ENCODE results near the gene CCDC126. TPM values are rescaled to one million over a fixed set of nuclear protein-coding genes. Genes with fewer than 3 reads are reported as not detected.

CCDC126 gene
- total and polyA plus RNA-seq, 2 of the 4 experiments (the other 2 are of a cell fraction), result 4.1 to 5.6 TPM

DNA sequence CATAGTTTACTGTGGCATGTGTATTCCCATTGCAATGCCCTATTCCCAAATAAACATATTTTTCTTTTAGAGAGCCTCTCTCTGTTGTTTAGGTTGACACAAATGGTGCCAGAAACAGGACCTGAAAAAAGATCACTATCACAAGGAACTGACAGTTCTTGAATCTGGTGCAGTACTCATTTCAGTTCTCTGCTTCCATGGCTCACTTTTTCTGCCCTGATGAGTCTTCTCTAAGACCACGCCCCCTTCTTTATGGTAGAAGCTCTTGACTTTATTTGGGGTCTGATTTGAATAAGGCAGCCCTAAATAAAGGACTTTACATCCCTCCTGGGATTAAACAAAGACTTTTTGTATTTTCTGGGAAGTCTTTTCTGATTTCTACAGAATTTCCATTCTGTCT, 3.5 kb upstream of the CCDC126 start:
- no peak overlapping the region for H2BK15ac ChIP-seq (ENCODE audit: low read depth, low read length)
- no peak overlapping the region for H3K14ac ChIP-seq (replicated peaks; ENCODE audit: low read depth, low read length)
- no peak overlapping the region for H3K18ac ChIP-seq (ENCODE audit: low read depth, low read length)
- H3K36me3 ChIP-seq (ENCODE audit: control insufficient read depth, insufficient read depth, low read length), result no peaks in the 10 kb centered on the region
- intact Hi-C loops (cut with micrococcal nuclease) (no loop called here), in situ Hi-C loops (cut with MboI; ENCODE audit: low sequenced_read_pairs) (loop anchor here (10.0 kb wide), 1 partner anchor 91 kb away; the partner anchor contains the start of gene FAM221A), dilution Hi-C loops (cut with HindIII; ENCODE audit: low sequenced_read_pairs, unreplicated experiment) (loop anchor here (25.0 kb wide), 1 partner anchor 119 kb away; the partner anchor contains the start of gene STK31)
- peaks cover 3% of the 10 kb centered on the region for H4K20me1 ChIP-seq (ENCODE audit: insufficient read depth, low read length)
- no peak overlapping the region for H2AK9ac ChIP-seq (replicated peaks; ENCODE audit: low read depth, low read length, poor library complexity)
- H3K9me1 ChIP-seq (ENCODE audit: insufficient read depth, low read length), result no peaks in the 10 kb centered on the region
- H4K8ac ChIP-seq (ENCODE audit: low read depth in 2 of 2, low read length in 2 of 2), result no peak overlapping the region
- no peak overlapping the region for H3K23ac ChIP-seq (ENCODE audit: low read depth, low read length)
- no peak overlapping the region for H2AFZ ChIP-seq (replicated peaks; ENCODE audit: low read length, poor library complexity)
- CTCF ChIA-PET, result no interaction called here
- BruUV-seq (replicated peaks), result no TSS peak
- WGBS, 2 experiments (ENCODE audit: extremely low coverage in 2 of 2, insufficient read length in 1 of 2), result no CpG with 5 or more reads among the region's 1 CpG
- H4K91ac ChIP-seq (ENCODE audit: insufficient read depth, low read depth, low read length), result no peak overlapping the region
- no peak overlapping the region for H3K56ac ChIP-seq (ENCODE audit: extremely low read depth, insufficient read depth, low read length)
- H3K4ac ChIP-seq (ENCODE audit: low read depth, low read length), result no peak overlapping the region
- H3K4me1 ChIP-seq (ENCODE audit: control insufficient read depth, insufficient read depth, low read length), result peaks cover 3% of the 10 kb centered on the region
- no peaks in the 10 kb centered on the region; a peak in 1 of 4 replicates for H3K79me1 ChIP-seq (ENCODE audit: low read depth in 1 of 2, low read length in 2 of 2)
- H2BK5ac ChIP-seq (ENCODE audit: low read depth, low read length, poor library complexity, severe bottlenecking), result no peak overlapping the region
- POLR2A ChIA-PET (ENCODE audit: unreplicated experiment), result no interaction called here
- no peak overlapping the region for H2BK20ac ChIP-seq (ENCODE audit: low read depth, low read length)
- ATAC-seq (ENCODE audit: low read depth) (no peak), DNase-seq (no peak)
- TF ChIP-seq MAFK (IDR thresholded peaks at IDR 0.05; ENCODE audit: low read depth, low read length) (no peak), CEBPB (IDR thresholded peaks at IDR 0.05; ENCODE audit: low read depth, low read length) (no peak), SMC3 (IDR thresholded peaks at IDR 0.05; ENCODE audit: low read depth, low read length) (no peak), RFX5 (IDR thresholded peaks at IDR 0.05; ENCODE audit: low read depth, low read length) (no peak), NFE2L2 (IDR thresholded peaks at IDR 0.05; ENCODE audit: low read depth, low read length) (no peak), FOS (IDR thresholded peaks at IDR 0.05; ENCODE audit: low read depth, low read length) (no peak), RCOR1 (IDR thresholded peaks at IDR 0.05; ENCODE audit: insufficient replicate concordance, low read length) (no peak), RAD21 (IDR thresholded peaks at IDR 0.05; ENCODE audit: low read length) (no peak), MAZ (IDR thresholded peaks at IDR 0.05; ENCODE audit: borderline replicate concordance, low read depth, low read length) (no peak), CHD1 (IDR thresholded peaks at IDR 0.05; ENCODE audit: low read depth, low read length) (no peak)
- TF ChIP-seq, protein P1, sequence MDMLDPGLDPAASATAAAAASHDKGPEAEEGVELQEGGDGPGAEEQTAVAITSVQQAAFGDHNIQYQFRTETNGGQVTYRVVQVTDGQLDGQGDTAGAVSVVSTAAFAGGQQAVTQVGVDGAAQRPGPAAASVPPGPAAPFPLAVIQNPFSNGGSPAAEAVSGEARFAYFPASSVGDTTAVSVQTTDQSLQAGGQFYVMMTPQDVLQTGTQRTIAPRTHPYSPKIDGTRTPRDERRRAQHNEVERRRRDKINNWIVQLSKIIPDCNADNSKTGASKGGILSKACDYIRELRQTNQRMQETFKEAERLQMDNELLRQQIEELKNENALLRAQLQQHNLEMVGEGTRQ (IDR thresholded peaks at IDR 0.05; ENCODE audit: low read depth, low read length), result no peak
- TF ChIP-seq, protein P2, sequence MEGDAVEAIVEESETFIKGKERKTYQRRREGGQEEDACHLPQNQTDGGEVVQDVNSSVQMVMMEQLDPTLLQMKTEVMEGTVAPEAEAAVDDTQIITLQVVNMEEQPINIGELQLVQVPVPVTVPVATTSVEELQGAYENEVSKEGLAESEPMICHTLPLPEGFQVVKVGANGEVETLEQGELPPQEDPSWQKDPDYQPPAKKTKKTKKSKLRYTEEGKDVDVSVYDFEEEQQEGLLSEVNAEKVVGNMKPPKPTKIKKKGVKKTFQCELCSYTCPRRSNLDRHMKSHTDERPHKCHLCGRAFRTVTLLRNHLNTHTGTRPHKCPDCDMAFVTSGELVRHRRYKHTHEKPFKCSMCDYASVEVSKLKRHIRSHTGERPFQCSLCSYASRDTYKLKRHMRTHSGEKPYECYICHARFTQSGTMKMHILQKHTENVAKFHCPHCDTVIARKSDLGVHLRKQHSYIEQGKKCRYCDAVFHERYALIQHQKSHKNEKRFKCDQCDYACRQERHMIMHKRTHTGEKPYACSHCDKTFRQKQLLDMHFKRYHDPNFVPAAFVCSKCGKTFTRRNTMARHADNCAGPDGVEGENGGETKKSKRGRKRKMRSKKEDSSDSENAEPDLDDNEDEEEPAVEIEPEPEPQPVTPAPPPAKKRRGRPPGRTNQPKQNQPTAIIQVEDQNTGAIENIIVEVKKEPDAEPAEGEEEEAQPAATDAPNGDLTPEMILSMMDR (conservative IDR thresholded peaks at IDR 0.05; ENCODE audit: low read depth, low read length), result no peak
- TF ChIP-seq, protein P3, sequence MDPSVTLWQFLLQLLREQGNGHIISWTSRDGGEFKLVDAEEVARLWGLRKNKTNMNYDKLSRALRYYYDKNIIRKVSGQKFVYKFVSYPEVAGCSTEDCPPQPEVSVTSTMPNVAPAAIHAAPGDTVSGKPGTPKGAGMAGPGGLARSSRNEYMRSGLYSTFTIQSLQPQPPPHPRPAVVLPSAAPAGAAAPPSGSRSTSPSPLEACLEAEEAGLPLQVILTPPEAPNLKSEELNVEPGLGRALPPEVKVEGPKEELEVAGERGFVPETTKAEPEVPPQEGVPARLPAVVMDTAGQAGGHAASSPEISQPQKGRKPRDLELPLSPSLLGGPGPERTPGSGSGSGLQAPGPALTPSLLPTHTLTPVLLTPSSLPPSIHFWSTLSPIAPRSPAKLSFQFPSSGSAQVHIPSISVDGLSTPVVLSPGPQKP (IDR thresholded peaks at IDR 0.05; ENCODE audit: borderline replicate concordance, low read depth, low read length), result no peak
- peaks cover 4% of the 10 kb centered on the region; the same call in 1 of the 2 replicates for H3K27me3 ChIP-seq (ENCODE audit: control insufficient read depth, insufficient read depth, low read length)
- no peak overlapping the region for H2AK5ac ChIP-seq (ENCODE audit: low read depth, low read length)
- H3K9ac ChIP-seq (ENCODE audit: low read depth, low read length), result no peak overlapping the region
- no peak overlapping the region for H2BK120ac ChIP-seq (ENCODE audit: low read depth, low read length)
- no peak overlapping the region for H4K5ac ChIP-seq (ENCODE audit: low read depth, low read length)
- no peak overlapping the region for H3K27ac ChIP-seq (ENCODE audit: insufficient read depth, low read length)
- H3K4me2 ChIP-seq (ENCODE audit: low read depth, low read length), result no peak overlapping the region
- H3K4me3 ChIP-seq (ENCODE audit: insufficient read depth, low read depth, low read length), result no peak overlapping the region
- no peaks in the 10 kb centered on the region for H3K9me3 ChIP-seq (ENCODE audit: control insufficient read depth, insufficient read depth, low read length)

All from IMR-90 (cell line).